ENCODE measurements around the gene KRTAP1-5. TPM values are rescaled to one million over a fixed set of nuclear protein-coding genes. Genes with fewer than 3 reads are reported as not detected.
"Not testable (repeated sequence)": the region's sequence is repeated elsewhere in the genome, so short reads cannot be mapped to it uniquely, and the experiment has no call there.

KRTAP1-5 gene
- total RNA-seq, 1 donor from 2014 or later = 0.82 TPM

- no peak for DNase-seq (ENCODE audit: extremely low read depth, low read depth, low spot score)
These were observed 17.7 kb downstream of the KRTAP1-5 start for GRCh38 chr17:41009301-41009760.

- DNase-seq (ENCODE audit: extremely low read depth, low read depth, low spot score) = no peak
These were observed 18.2 kb downstream of the KRTAP1-5 start, which contains the start of gene KRTAP3-1 for GRCh38 chr17:41008811-41009210. TSS of gene KRTAP3-1 (minus strand) at chr17:41009128. CDS start at chr17:41009074, 54 bp downstream.

- DNase-seq (ENCODE audit: extremely low read depth, low read depth, low spot score) = no peak
These were observed 22.6 kb downstream of the KRTAP1-5 start for GRCh38 chr17:41004397-41004796.

- no peak for DNase-seq (ENCODE audit: extremely low read depth, low read depth, low spot score)
These were observed 23.1 kb downstream of the KRTAP1-5 start for GRCh38 chr17:41003926-41004325.

GRCh38 chr17:41002814-41003213 is 24.2 kb downstream of the KRTAP1-5 start:
- DNase-seq (ENCODE audit: extremely low read depth, low read depth, low spot score) = no peak

GRCh38 chr17:41001795-41002194 is 25.2 kb downstream of the KRTAP1-5 start:
- no peak for DNase-seq (ENCODE audit: extremely low read depth, low read depth, low spot score)

GRCh38 chr17:40999563-40999962 is 27.4 kb downstream of the KRTAP1-5 start, which contains the start of gene KRTAP3-2:
TSS of gene KRTAP3-2 (minus strand) at chr17:40999906. CDS start at chr17:40999853, 53 bp downstream.
- not testable (repeated sequence) for DNase-seq (ENCODE audit: extremely low read depth, low read depth, low spot score)

GRCh38 chr17:40997361-40997760 is 29.6 kb downstream of the KRTAP1-5 start:
- DNase-seq (ENCODE audit: extremely low read depth, low read depth, low spot score) = no peak

GRCh38 chr17:40996829-40997228 is 30.2 kb downstream of the KRTAP1-5 start:
- DNase-seq (ENCODE audit: extremely low read depth, low read depth, low spot score) = no peak

- DNase-seq (ENCODE audit: extremely low read depth, low read depth, low spot score) = no peak
These were observed 31.9 kb downstream of the KRTAP1-5 start for GRCh38 chr17:40995116-40995515.

- no peak for DNase-seq (ENCODE audit: extremely low read depth, low read depth, low spot score)
These were observed 33.2 kb downstream of the KRTAP1-5 start, which contains the start of gene KRTAP3-3 for GRCh38 chr17:40993839-40994238. TSS of gene KRTAP3-3 (minus strand) at chr17:40994164. CDS start at chr17:40994097, 67 bp downstream.

GRCh38 chr17:40993084-40993483 is 33.9 kb downstream of the KRTAP1-5 start:
- no peak for DNase-seq (ENCODE audit: extremely low read depth, low read depth, low spot score)

- no peak for DNase-seq (ENCODE audit: extremely low read depth, low read depth, low spot score)
These were observed 34.3 kb downstream of the KRTAP1-5 start for GRCh38 chr17:40992666-40993065.

GRCh38 chr17:40986920-40987319 is 40.1 kb downstream of the KRTAP1-5 start:
- DNase-seq (ENCODE audit: extremely low read depth, low read depth, low spot score) = no peak

- no peak for DNase-seq (ENCODE audit: extremely low read depth, low read depth, low spot score)
These were observed 42.8 kb downstream of the KRTAP1-5 start, which contains the start of gene KRT40 for GRCh38 chr17:40984226-40984625. TSS of gene KRT40 (minus strand) at chr17:40984326. CDS start at chr17:40984273, 53 bp downstream.

GRCh38 chr17:40981115-40981514 is 45.9 kb downstream of the KRTAP1-5 start:
- no peak for DNase-seq (ENCODE audit: extremely low read depth, low read depth, low spot score)

GRCh38 chr17:40980596-40980995 is 46.4 kb downstream of the KRTAP1-5 start:
- DNase-seq (ENCODE audit: extremely low read depth, low read depth, low spot score) = no peak

- DNase-seq (ENCODE audit: extremely low read depth, low read depth, low spot score) = no peak
These were observed 46.9 kb downstream of the KRTAP1-5 start for GRCh38 chr17:40980117-40980516.

- no peak for DNase-seq (ENCODE audit: extremely low read depth, low read depth, low spot score)
These were observed 48.3 kb downstream of the KRTAP1-5 start for GRCh38 chr17:40978575-40979151.

All from glomerular endothelial cell (primary cell).